ENCODE measurements around the gene RARRES1.

- TF ChIP-seq CTCF (IDR thresholded peaks at IDR 0.05): no peak
- no peak for TF ChIP-seq POLR2A (IDR thresholded peaks at IDR 0.05)
- TF ChIP-seq EP300 (IDR thresholded peaks at IDR 0.05): no peak
- no peak for TF ChIP-seq POLR2AphosphoS5 (IDR thresholded peaks at IDR 0.05)
Observed at GRCh38 chr3:158742871-158743663, 10.8 kb upstream of the RARRES1 start.

Measured in sigmoid colon (tissue), 4 donors.